K562 (cell line): ENCODE data around the gene ASIC3. TPM values are rescaled to one million over a fixed set of nuclear protein-coding genes. Genes with fewer than 3 reads are reported as not detected.
A peak's percentile ranks its signal among the peaks of the same experiment; 100 is the strongest.

Experiments used
- ARID3A ChIP-seq: IDR thresholded peaks from 2 replicates; pipeline ENCODE4 v1.6.1; 2012; ENCODE audit warnings: low read depth, low read length, improper control_type of control experiment, borderline replicate concordance
- ATF7 ChIP-seq: fragments of 450-650 bp; IDR thresholded peaks from 2 replicates; pipeline ENCODE4 v1.7.1; 2014; ENCODE audit warnings: mild to moderate bottlenecking, moderate library complexity
- CCAR2 ChIP-seq: fragments of 200-400 bp; formaldehyde crosslinking; IDR thresholded peaks from 2 replicates; pipeline ENCODE4 v1.6.1; 2017; ENCODE audit warnings: mild to moderate bottlenecking, low read depth, low read length
- EWSR1 ChIP-seq: fragments of 450-650 bp; IDR thresholded peaks from 2 replicates; pipeline ENCODE4 v1.6.1; 2018; ENCODE audit warnings: borderline replicate concordance, mild to moderate bottlenecking, low read depth, moderate library complexity; ENCODE audit not compliant: partially characterized antibody
- FOXA1 ChIP-seq: fragments of 450-650 bp; IDR thresholded peaks from 2 replicates; pipeline ENCODE4 v1.6.1; 2016; ENCODE audit warnings: mild to moderate bottlenecking, borderline replicate concordance
- MAFF ChIP-seq: IDR thresholded peaks from 2 replicates; pipeline ENCODE4 v1.6.1; 2012; ENCODE audit warnings: low read length, improper control_type of control experiment
- MAFK ChIP-seq: IDR thresholded peaks from 2 replicates; pipeline ENCODE4 v1.6.1; 2011; ENCODE audit warnings: low read length, improper control_type of control experiment
- MECOM ChIP-seq: fragments of 250-450 bp; sonication (Bioruptor Pico); IDR thresholded peaks from 2 replicates; pipeline ENCODE4 v1.8.0; 2022; ENCODE audit warnings: inconsistent platforms
- MIER1 ChIP-seq: fragments of 450-650 bp; IDR thresholded peaks from 2 replicates; pipeline ENCODE4 v1.6.1; 2016; ENCODE audit warnings: antibody characterized with exemption, mild to moderate bottlenecking, low read depth
- NEUROD1 ChIP-seq: fragments of 150-350 bp; IDR thresholded peaks from 2 replicates; pipeline ENCODE4 v1.6.1; 2014; ENCODE audit warnings: borderline replicate concordance, low read length, low read depth; ENCODE audit not compliant: partially characterized antibody
- NFYB ChIP-seq: IDR thresholded peaks from 2 replicates; pipeline ENCODE4 v1.6.1; 2011; ENCODE audit warnings: mild to moderate bottlenecking, moderate library complexity; ENCODE audit not compliant: insufficient read length; ENCODE audit errors: extremely low read depth
- PHB ChIP-seq: fragments of 250-450 bp; sonication (Bioruptor Pico); IDR thresholded peaks from 2 replicates; pipeline ENCODE4 v1.5.0; 2021
- POLR3G ChIP-seq: IDR thresholded peaks from 2 replicates; pipeline ENCODE4 v1.6.1; 2011; ENCODE audit not compliant: insufficient read length, insufficient replicate concordance; ENCODE audit errors: extremely low read depth
- SMC3 ChIP-seq: conservative IDR thresholded peaks from 2 replicates; pipeline ENCODE4 v1.6.1; 2011; ENCODE audit warnings: low read depth, low read length, improper control_type of control experiment; ENCODE audit not compliant: insufficient read depth
- SRF ChIP-seq, 2 experiments: fragments of 250-450, 450-650 bp in 1 of 2; sonication (Bioruptor Pico) in 1 of 2; sonication (generic) in 1 of 2; formaldehyde crosslinking; IDR thresholded peaks; 2 replicates each; pipeline versions ENCODE4 v1.5.0 to v1.5.1; 2020 to 2022; ENCODE audit warnings: mild to moderate bottlenecking in 1 of 2, missing genetic modification reagents in 1 of 2
- TAF7 ChIP-seq: fragments of 450-650 bp; IDR thresholded peaks from 2 replicates; pipeline ENCODE4 v1.6.1; 2016; ENCODE audit warnings: missing genetic modification characterization, missing compliant biosample characterization
- TARDBP ChIP-seq: fragments of 450-650 bp; IDR thresholded peaks from 2 replicates; pipeline ENCODE4 v1.6.1; 2016
- TEAD4 ChIP-seq, 2 experiments: sonication (generic) in 1 of 2; formaldehyde crosslinking in 1 of 2; IDR thresholded peaks; 2 replicates each; pipeline versions ENCODE4 v1.6.1 to v1.8.0; 2012 to 2022; ENCODE audit warnings: borderline replicate concordance in 1 of 2, inconsistent platforms in 1 of 2, low read length in 1 of 2, mild to moderate bottlenecking in 1 of 2, missing genetic modification reagents in 1 of 2
- TOE1 ChIP-seq, 2 experiments: fragments of 450-650 bp in 1 of 2; sonication (generic) in 1 of 2; formaldehyde crosslinking in 1 of 2; IDR thresholded peaks; 2 replicates each; pipeline versions ENCODE4 v1.7.1 to v1.8.0; 2016 to 2022; ENCODE audit warnings: borderline replicate concordance in 2 of 2, mild to moderate bottlenecking in 2 of 2, antibody characterized with exemption in 1 of 2, inconsistent platforms in 1 of 2, low read depth in 1 of 2, missing genetic modification reagents in 1 of 2, moderate library complexity in 1 of 2
- USF1 ChIP-seq: sonication (generic); formaldehyde crosslinking; IDR thresholded peaks from 2 replicates; pipeline ENCODE4 v1.9.0; 2022; ENCODE audit warnings: mild to moderate bottlenecking, missing genetic modification reagents
- YY1 ChIP-seq, 3 experiments: IDR thresholded peaks; 2 replicates each; pipeline ENCODE4 v1.6.1; 2011; ENCODE audit warnings: low read length in 2 of 3, mild to moderate bottlenecking in 2 of 3, moderate library complexity in 2 of 3, borderline replicate concordance in 1 of 3, control low read depth in 1 of 3, low read depth in 1 of 3; ENCODE audit not compliant: insufficient read depth in 3 of 3, insufficient replicate concordance in 2 of 3, control insufficient read depth in 1 of 3, insufficient read length in 1 of 3; ENCODE audit errors: extremely low read depth in 1 of 3
- ZNF41 ChIP-seq: fragments of 250-450 bp; sonication (Bioruptor Pico); conservative IDR thresholded peaks from 2 replicates; pipeline ENCODE4 v1.4.0; 2020; ENCODE audit warnings: mild to moderate bottlenecking
- ZNF77 ChIP-seq: fragments of 250-450 bp; sonication (Bioruptor Pico); IDR thresholded peaks from 2 replicates; pipeline ENCODE4 v1.5.0; 2020
- ZNF830 ChIP-seq: fragments of 250-450 bp; sonication (Bioruptor Pico); IDR thresholded peaks from 2 replicates; pipeline ENCODE4 v1.5.0; 2021; ENCODE audit warnings: mild to moderate bottlenecking
- polyA plus RNA-seq, 8 experiments: library from polyadenylated mRNA; depleted of rRNA in 4 of 8; stranded (reverse) in 5 of 8; unstranded in 3 of 8; fragments of >200 nt; fragmentation: Nextera tagmentation in 2 of 8; fragmentation: Illumina TruSeq in 1 of 8; extraction: Ambion mirVana in 2 of 8; extraction: Trizol in 1 of 8; gene quantifications; 2 replicates each; pipeline versions ENCODE4 v1.2.1 to v1.2.3, GENCODE V29; 2011 to 2014; ENCODE audit warnings: inconsistent platforms in 1 of 8, missing spikeins in 1 of 8
- total RNA-seq, 7 experiments: library from RNA; depleted of rRNA in 6 of 7; stranded (reverse); fragments of >200 nt in 6 of 7; fragmentation: Illumina TruSeq in 2 of 7; extraction: Trizol in 2 of 7; gene quantifications; 2 replicates each; pipeline versions ENCODE4 v1.2.1 to v1.2.3, GENCODE V29; 2011 to 2021; ENCODE audit warnings: low replicate concordance in 1 of 7

The ASIC3 gene
- total and polyA plus RNA-seq, 9 of the 15 experiments (the other 6 are each of a cell fraction or from before 2014, with no cell fraction given): 0.11 to 5.0 (median 0.87) TPM

GRCh38 chr7:151028131-151028947, 20.0 kb upstream of the ASIC3 start, which contains the start of gene ABCB8 (continued):
- TF ChIP-seq ARID3A: peak; percentile 100
- TF ChIP-seq NFYB: peak; percentile 99
- TF ChIP-seq ZNF77: no peak
- TF ChIP-seq MAFF: no peak; the same call in 1 of the 2 replicates
- no peak; the same call in 1 of the 2 replicates for TF ChIP-seq ZNF41 (CRISPR knock-in tag)
- TF ChIP-seq ATF7: peak; percentile 90
- no peak for TF ChIP-seq CCAR2
- TF ChIP-seq SMC3: peak; percentile 41; the same call in 1 of the 2 replicates
- TF ChIP-seq SRF (CRISPR knock-in tag; IDR thresholded peaks at IDR 0.05): peak in 1 of 2 experiments; percentile 72; a peak in 2 of 4 replicates
- no peak for TF ChIP-seq EWSR1
- peak; percentile 76; the same call in 1 of the 2 replicates for TF ChIP-seq TOE1 (IDR thresholded peaks at IDR 0.05; ENCODE audit: borderline replicate concordance)
- TF ChIP-seq TOE1 (CRISPR knock-in tag; IDR thresholded peaks at IDR 0.05; ENCODE audit: borderline replicate concordance, low read depth): 0 out of 2 replicates have a peak, but pooled peaks have one; percentile 31
- TF ChIP-seq FOXA1: no peak
- peak; percentile 51; the same call in 1 of the 2 replicates for TF ChIP-seq MAFK
- peak; percentile 76; the same call in 1 of the 2 replicates for TF ChIP-seq ZNF830 (CRISPR knock-in tag)
- peak; percentile 76; the same call in 1 of the 2 replicates for TF ChIP-seq TARDBP
- peak; percentile 16; the same call in 1 of the 2 replicates for TF ChIP-seq TAF7 (tag)
- TF ChIP-seq PHB: no peak
- TF ChIP-seq NEUROD1: peak; percentile 99
- peak; percentile 22 to 90 (median 82) for TF ChIP-seq YY1 (IDR thresholded peaks at IDR 0.05; ENCODE audit: borderline replicate concordance in 1 of 3, control insufficient read depth in 1 of 3, extremely low read depth in 1 of 3, insufficient read depth in 3 of 3, insufficient read length in 1 of 3, insufficient replicate concordance in 2 of 3, low read depth in 1 of 3, low read length in 2 of 3)
- TF ChIP-seq POLR3G: no peak
- TF ChIP-seq MIER1: no peak
- TF ChIP-seq MECOM (CRISPR knock-in tag): no peak
- TF ChIP-seq TEAD4 (IDR thresholded peaks at IDR 0.05; ENCODE audit: low read length): peak; percentile 89
- 0 out of 2 replicates have a peak, but pooled peaks have one; percentile 36 for TF ChIP-seq TEAD4 (CRISPR knock-in tag; IDR thresholded peaks at IDR 0.05; ENCODE audit: borderline replicate concordance)
- TF ChIP-seq USF1 (CRISPR knock-in tag): peak; percentile 47; the same call in 1 of the 2 replicates
